ENCODE measurements around the gene SPEM1. TPM values are rescaled to one million over a fixed set of nuclear protein-coding genes. Genes with fewer than 3 reads are reported as not detected.

The SPEM1 gene
- total and polyA plus RNA-seq, 7 experiments from 2014 or later: not detected

DNA sequence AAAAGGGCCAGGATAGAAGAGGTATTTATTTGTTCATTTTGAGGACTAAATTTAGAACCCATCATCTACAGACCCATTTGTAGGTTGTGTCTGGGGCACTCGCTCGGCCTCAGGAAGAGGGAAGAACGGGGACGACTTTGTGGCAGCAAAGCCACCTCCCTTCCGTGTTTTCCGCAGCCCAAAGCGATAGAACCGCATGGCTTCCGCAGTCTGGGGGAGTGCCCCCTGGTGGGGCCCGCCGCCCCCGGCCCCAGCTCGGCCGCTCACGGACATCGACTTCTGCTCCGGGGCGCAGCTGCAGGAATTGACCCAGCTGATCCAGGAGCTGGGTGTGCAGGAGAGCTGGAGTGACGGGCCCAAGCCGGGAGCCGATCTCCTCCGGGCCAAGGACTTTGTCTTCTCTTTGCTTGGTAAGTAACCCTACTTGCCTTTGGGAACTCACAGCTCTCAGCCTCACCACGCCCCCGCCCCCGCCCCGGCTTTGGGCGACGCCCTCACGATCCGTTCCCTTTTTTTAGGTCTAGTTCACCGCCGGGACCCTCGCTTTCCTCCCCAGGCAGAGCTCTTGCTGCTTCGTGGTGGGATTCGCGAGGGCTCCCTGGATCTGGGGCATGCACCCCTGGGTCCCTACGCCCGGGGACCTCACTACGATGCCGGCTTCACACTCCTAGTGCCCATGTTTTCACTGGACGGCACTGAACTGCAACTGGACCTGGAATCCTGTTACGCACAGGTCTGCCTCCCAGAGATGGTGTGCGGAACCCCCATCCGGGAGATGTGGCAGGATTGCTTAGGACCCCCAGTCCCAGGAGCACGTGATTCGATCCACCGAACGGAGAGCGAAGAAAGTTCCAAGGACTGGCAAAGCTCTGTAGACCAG is 15.8 kb downstream of the SPEM1 start:
- Histone ChIP-seq H3K36me3 (ENCODE audit: control insufficient read depth in 2 of 3, insufficient read depth in 3 of 3, low read length in 3 of 3) (no peaks in the 10 kb centered on the region), H3K27ac (ENCODE audit: low read depth, low read length) (peak overlapping the region; percentile 83), H3K27me3 (ENCODE audit: control insufficient read depth in 2 of 2, insufficient read depth in 2 of 2, low read length in 2 of 2) (peaks cover 6 to 9% of the 10 kb centered on the region in 2 donors), H3K4me3 (ENCODE audit: low read length) (peak overlapping the region; percentile 65), H3K4me1 (ENCODE audit: control insufficient read depth in 2 of 2, insufficient read depth in 2 of 2, low read length in 2 of 2) (peaks cover 16 to 45% of the 10 kb centered on the region in 2 donors), H3K9me3 (ENCODE audit: control insufficient read depth in 2 of 3, low read length in 3 of 3) (no peaks in the 10 kb centered on the region)
- ATAC-seq: peak; percentile 44
- DNase-seq: peak in 3 of 9 donors; percentile 50 to 74 (median 53)
- Mint-ChIP-seq H3K36me3 (peaks cover 0 to 11% (median 0%) of the 10 kb centered on the region in 5 donors), H3K27me3 (peaks cover 16 to 20% (median 17%) of the 10 kb centered on the region in 5 donors), H3K4me1 (peaks cover 28 to 47% (median 37%) of the 10 kb centered on the region in 7 donors), H3K4me3 (peak overlapping the region; percentile 86 to 96 (median 94)), H3K27ac (peak overlapping the region; percentile 89 to 97 (median 95)), H3K9me3 (peaks cover 0 to 3% (median 0%) of the 10 kb centered on the region in 11 donors)
- intact Hi-C loops (cut with micrococcal nuclease): loop anchor here (1.0 to 10.0 kb wide), 24 partner anchors 19 to 451 kb away; partner anchors contain the start of genes EIF5A (in 2 of the 2), ELP5 (in 2 of the 2), NEURL4 (in 2 of the 2) and PHF23 (in 2 of the 2)
- CTCF ChIA-PET: interaction anchor here (0.6 to 5.2 kb wide), 29 partner anchors 14 to 252 kb away, joined by 3 to 67 read pairs (median 7); partner anchors contain the start of genes ACAP1, KCTD11, MPDU1 and NEURL4
- POLR2A ChIA-PET: interaction anchor here (0.6 to 5.3 kb wide), 40 partner anchors 10 to 390 kb away, joined by 3 to 116 read pairs (median 8); partner anchors contain the start of genes ACAP1, CHRNB1, EIF5A and FXR2

DNA sequence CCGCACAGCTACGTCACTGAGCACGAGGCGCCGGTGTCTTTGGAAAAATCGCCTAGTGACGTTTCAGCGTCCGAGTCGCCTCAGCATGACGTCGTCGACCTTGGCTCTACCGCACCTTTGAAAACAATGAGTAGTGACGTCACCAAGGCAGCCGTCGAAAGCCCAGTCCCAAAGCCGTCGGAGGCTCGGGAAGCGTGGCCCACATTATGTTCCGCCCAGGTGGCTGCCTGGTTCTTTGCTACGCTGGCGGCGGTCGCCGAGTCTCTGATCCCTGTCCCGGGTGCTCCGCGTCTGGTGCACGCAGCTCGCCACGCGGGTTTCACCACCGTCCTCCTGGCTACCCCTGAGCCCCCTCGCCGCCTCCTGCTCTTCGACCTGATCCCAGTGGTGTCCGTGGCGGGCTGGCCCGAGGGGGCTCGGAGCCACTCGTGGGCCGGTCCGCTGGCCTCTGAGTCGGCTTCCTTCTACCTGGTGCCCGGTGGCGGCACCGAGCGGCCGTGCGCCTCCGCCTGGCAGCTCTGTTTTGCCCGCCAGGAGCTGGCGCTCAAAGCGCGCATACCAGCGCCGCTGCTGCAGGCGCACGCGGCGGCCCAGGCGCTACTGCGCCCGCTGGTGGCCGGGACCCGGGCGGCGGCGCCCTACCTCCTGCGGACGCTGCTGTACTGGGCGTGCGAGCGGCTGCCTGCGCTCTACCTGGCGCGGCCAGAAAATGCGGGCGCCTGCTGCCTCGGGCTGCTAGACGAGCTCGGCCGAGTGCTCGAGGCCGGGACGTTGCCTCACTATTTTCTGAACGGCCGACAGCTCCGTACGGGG is 16.6 kb downstream of the SPEM1 start:
- peak overlapping the region; percentile 89 to 97 (median 95) for H3K27ac Mint-ChIP-seq
- ChIA-PET CTCF (interaction anchor here (0.6 to 5.2 kb wide), 33 partner anchors 9 to 251 kb away, joined by 3 to 67 read pairs (median 6); partner anchors contain the start of genes ACAP1, CD68, KCTD11 and MPDU1), POLR2A (interaction anchor here (0.5 to 5.3 kb wide), 35 partner anchors 10 to 250 kb away, joined by 3 to 116 read pairs (median 9); partner anchors contain the start of genes ACAP1, ATP1B2, CHRNB1 and FXR2)
- Histone ChIP-seq H3K27me3 (ENCODE audit: control insufficient read depth in 2 of 2, insufficient read depth in 2 of 2, low read length in 2 of 2) (peaks cover 12 to 14% of the 10 kb centered on the region in 2 donors), H3K4me1 (ENCODE audit: control insufficient read depth in 2 of 2, insufficient read depth in 2 of 2, low read length in 2 of 2) (peaks cover 16 to 47% of the 10 kb centered on the region in 2 donors), H3K4me3 (ENCODE audit: low read length) (peak overlapping the region; percentile 65), H3K27ac (ENCODE audit: low read depth, low read length) (peak overlapping the region; percentile 83), H3K9me3 (ENCODE audit: control insufficient read depth in 2 of 3, low read length in 3 of 3) (no peaks in the 10 kb centered on the region), H3K36me3 (ENCODE audit: control insufficient read depth in 2 of 3, insufficient read depth in 3 of 3, low read length in 3 of 3) (no peaks in the 10 kb centered on the region)
- H3K36me3 Mint-ChIP-seq: peaks cover 0 to 12% (median 0%) of the 10 kb centered on the region in 5 donors
- DNase-seq: peak; percentile 75 to 87 (median 84)
- peaks cover 21 to 28% (median 25%) of the 10 kb centered on the region in 5 donors for H3K27me3 Mint-ChIP-seq
- intact Hi-C loops (cut with micrococcal nuclease): loop anchor here (1.0 to 10.0 kb wide), 8 partner anchors 42 to 422 kb away; partner anchors contain the start of genes CTDNEP1 (in 1 of the 2), ELP5 (in 1 of the 2), RNASEK (in 1 of the 2) and SENP3 (in 1 of the 2)
- peaks cover 0 to 3% (median 0%) of the 10 kb centered on the region in 11 donors for H3K9me3 Mint-ChIP-seq
- H3K4me1 Mint-ChIP-seq: peaks cover 28 to 47% (median 37%) of the 10 kb centered on the region in 7 donors
- H3K4me3 Mint-ChIP-seq: peak overlapping the region; percentile 86 to 96 (median 94)
- ATAC-seq: peak; percentile 75

DNA sequence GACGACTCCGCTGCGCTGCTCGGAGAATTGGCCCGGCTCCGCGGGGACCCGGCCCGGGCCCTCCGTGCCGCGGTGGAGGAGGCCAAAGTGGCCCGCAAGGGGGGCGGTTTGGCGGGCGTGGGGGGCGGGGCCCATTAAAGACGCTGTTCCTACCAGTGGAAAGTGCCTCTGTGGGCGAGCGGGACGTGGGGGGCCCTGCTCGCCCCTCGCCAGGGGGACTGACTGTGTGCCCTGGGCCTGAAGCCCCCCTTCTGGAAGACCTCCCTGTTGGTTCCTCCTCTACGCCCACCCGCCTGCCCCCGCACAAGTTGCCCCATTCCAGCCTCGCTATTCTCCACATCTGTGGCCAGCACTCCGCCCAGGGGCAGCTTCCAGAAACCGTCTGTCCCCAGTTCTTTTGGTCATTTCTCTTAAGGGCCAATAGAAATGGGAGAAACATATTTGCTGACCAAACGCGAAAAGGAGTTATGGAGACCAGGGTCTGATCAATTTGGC is 17.3 kb downstream of the SPEM1 start:
- no peaks in the 10 kb centered on the region for H3K36me3 ChIP-seq (ENCODE audit: control insufficient read depth in 2 of 3, insufficient read depth in 3 of 3, low read length in 3 of 3)
- H3K9me3 ChIP-seq (ENCODE audit: control insufficient read depth in 2 of 3, low read length in 3 of 3): no peaks in the 10 kb centered on the region
- peaks cover 0 to 16% (median 0%) of the 10 kb centered on the region in 5 donors for H3K36me3 Mint-ChIP-seq
- peaks cover 25 to 35% (median 31%) of the 10 kb centered on the region in 5 donors for H3K27me3 Mint-ChIP-seq
- peaks cover 28 to 47% (median 39%) of the 10 kb centered on the region in 7 donors for H3K4me1 Mint-ChIP-seq
- H3K9me3 Mint-ChIP-seq: peaks cover 0 to 3% (median 0%) of the 10 kb centered on the region in 11 donors
- CTCF ChIA-PET: interaction anchor here (0.9 to 5.2 kb wide), 22 partner anchors 8 to 249 kb away, joined by 3 to 67 read pairs (median 8); partner anchors contain the start of genes ACAP1, KCTD11, MPDU1 and NEURL4
- H3K27ac ChIP-seq (ENCODE audit: low read depth, low read length): peak overlapping the region; percentile 27
- H3K4me3 Mint-ChIP-seq: peak overlapping the region; percentile 76 to 96 (median 88)
- peaks cover 12 to 17% of the 10 kb centered on the region in 2 donors for H3K27me3 ChIP-seq (ENCODE audit: control insufficient read depth in 2 of 2, insufficient read depth in 2 of 2, low read length in 2 of 2)
- POLR2A ChIA-PET: interaction anchor here (0.9 to 5.3 kb wide), 28 partner anchors 9 to 249 kb away, joined by 3 to 116 read pairs (median 12); partner anchors contain the start of genes ACAP1, ATP1B2, CHRNB1 and GPS2
- peak overlapping the region in 5 of 9 donors; percentile 76 to 84 (median 83) for H3K27ac Mint-ChIP-seq
- ATAC-seq (no peak), DNase-seq (peak in 1 of 9 donors; percentile 16)
- H3K4me1 ChIP-seq (ENCODE audit: control insufficient read depth in 2 of 2, insufficient read depth in 2 of 2, low read length in 2 of 2): peaks cover 16 to 47% of the 10 kb centered on the region in 2 donors
- peak overlapping the region; percentile 27 for H3K4me3 ChIP-seq (ENCODE audit: low read length)
- intact Hi-C loops (cut with micrococcal nuclease): loop anchor here (1.0 to 10.0 kb wide), 8 partner anchors 41 to 423 kb away; partner anchors contain the start of genes CTDNEP1 (in 1 of the 2), ELP5 (in 1 of the 2), RNASEK (in 1 of the 2) and SENP3 (in 1 of the 2)

GRCh38 chr17:7437950-7438614 is 18.0 kb downstream of the SPEM1 start:
- peak overlapping the region; percentile 42 for H3K27ac ChIP-seq (ENCODE audit: low read depth, low read length)
- ChIA-PET CTCF (interaction anchor here (0.7 to 5.2 kb wide), 6 partner anchors 15 to 151 kb away, joined by 3 to 67 read pairs (median 10); partner anchors contain the start of genes KCTD11 and TMEM95), POLR2A (interaction anchor here (0.8 to 5.3 kb wide), 10 partner anchors 8 to 249 kb away, joined by 3 to 116 read pairs (median 4); partner anchors contain the start of genes CHRNB1, MPDU1, POLR2A and SLC35G6)
- H3K27me3 ChIP-seq (ENCODE audit: control insufficient read depth in 2 of 2, insufficient read depth in 2 of 2, low read length in 2 of 2): peaks cover 12 to 17% of the 10 kb centered on the region in 2 donors
- Mint-ChIP-seq H3K4me1 (peaks cover 28 to 47% (median 40%) of the 10 kb centered on the region in 7 donors), H3K27me3 (peaks cover 25 to 41% (median 35%) of the 10 kb centered on the region in 5 donors), H3K4me3 (peak overlapping the region; percentile 76 to 96 (median 86)), H3K36me3 (peaks cover 0 to 22% (median 0%) of the 10 kb centered on the region in 5 donors), H3K27ac (peak overlapping the region in 7 of 9 donors; percentile 33 to 88 (median 83)), H3K9me3 (peaks cover 0 to 3% (median 0%) of the 10 kb centered on the region in 11 donors)
- ATAC-seq (no peak), DNase-seq (peak; percentile 36 to 83 (median 54))
- peak overlapping the region; percentile 36 for H3K4me3 ChIP-seq (ENCODE audit: low read length)
- intact Hi-C loops (cut with micrococcal nuclease): loop anchor here (1.0 to 10.0 kb wide), 8 partner anchors 40 to 423 kb away; partner anchors contain the start of genes CTDNEP1 (in 1 of the 2), ELP5 (in 1 of the 2), RNASEK (in 1 of the 2) and SENP3 (in 1 of the 2)
- no peaks in the 10 kb centered on the region for H3K36me3 ChIP-seq (ENCODE audit: control insufficient read depth in 2 of 3, insufficient read depth in 3 of 3, low read length in 3 of 3)
- peaks cover 16 to 47% of the 10 kb centered on the region in 2 donors for H3K4me1 ChIP-seq (ENCODE audit: control insufficient read depth in 2 of 2, insufficient read depth in 2 of 2, low read length in 2 of 2)
- H3K9me3 ChIP-seq (ENCODE audit: control insufficient read depth in 2 of 3, low read length in 3 of 3): no peaks in the 10 kb centered on the region

Measured in naive thymus-derived CD4-positive, alpha-beta T cell (primary cell).